ENCODE results near the gene AIP.
A peak's percentile ranks its signal among the peaks of the same experiment; 100 is the strongest.

The AIP gene

DNA sequence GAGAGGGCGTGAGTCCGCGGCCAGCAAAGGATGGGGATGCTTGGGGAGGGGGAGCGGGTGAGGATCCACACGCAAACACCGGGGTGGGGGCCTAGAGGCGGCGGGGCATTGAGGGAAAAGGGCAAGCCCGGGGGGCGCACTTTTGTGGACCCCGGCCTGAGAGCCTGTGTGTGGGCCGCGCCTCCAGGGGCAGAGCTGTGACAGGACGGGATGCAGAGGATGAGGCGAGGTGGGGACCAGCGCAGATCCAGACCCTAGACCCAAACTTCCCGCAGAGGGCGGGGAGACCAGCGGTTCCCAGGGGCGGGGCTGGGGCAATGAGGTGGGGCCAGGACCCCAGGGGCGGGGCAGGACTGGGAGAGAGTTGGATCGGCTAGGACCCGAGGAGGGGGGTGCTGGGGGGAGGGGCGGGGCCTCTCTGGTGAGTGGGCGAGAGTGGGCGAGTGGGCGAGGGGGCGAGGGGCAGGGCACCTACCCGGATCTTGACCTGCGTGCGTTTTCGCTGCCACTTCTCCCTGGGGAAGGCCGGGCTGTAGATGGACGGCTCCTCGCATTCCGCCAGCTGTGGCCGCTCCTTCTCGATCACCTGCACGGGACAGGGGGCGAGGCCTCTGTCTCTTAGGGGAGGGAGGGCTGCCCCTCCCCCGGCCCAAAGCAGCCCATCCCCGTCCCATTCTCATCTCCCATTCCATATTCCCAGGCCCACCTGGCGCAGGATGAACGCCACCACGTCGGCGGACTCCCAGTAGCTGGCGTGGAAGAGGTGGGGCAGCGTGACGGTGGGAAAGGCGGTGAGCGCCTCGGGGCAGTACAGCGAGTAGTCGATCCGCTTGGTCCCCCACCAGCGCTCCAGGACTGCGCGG, 11.8 kb downstream of the AIP start:
- no peak for DNase-seq

DNA sequence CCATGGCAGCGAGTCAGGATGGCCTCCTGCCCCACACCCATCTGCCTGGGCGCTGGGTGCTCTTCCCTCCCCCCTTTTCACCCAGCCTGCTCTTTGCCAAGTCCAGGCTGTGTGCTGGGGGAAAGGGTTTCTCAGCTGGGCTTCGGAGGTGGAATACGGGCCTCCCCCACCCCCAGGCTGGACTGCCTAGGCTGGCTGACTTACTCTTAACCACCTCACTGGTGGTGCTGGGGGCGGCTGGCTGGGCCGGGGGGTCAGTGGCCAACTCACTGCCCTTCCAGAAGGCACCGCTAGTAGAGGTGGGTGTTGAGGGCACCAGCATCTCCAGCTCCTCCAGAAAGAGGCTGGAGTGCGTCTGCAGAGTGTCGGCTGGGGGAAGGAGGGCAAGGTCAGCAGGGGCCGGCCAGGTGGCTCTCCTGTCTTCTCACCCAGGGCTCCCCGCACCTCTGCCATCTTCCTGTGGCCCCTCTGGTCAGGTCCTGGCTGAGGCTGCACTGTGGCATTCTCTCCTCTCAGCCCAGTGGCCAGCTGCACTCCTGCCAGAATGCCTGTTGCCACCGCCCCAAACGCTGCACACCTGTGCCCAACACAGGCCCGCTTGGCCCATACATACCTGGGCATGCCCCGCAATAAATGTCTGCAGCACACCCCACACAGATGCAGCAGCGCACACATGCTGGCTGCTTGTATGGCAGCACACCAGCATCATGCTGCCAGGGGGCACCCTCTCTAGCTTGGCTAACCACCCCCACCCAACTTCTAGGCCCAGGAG, 12.6 kb downstream of the AIP start:
- no peak for DNase-seq

DNA sequence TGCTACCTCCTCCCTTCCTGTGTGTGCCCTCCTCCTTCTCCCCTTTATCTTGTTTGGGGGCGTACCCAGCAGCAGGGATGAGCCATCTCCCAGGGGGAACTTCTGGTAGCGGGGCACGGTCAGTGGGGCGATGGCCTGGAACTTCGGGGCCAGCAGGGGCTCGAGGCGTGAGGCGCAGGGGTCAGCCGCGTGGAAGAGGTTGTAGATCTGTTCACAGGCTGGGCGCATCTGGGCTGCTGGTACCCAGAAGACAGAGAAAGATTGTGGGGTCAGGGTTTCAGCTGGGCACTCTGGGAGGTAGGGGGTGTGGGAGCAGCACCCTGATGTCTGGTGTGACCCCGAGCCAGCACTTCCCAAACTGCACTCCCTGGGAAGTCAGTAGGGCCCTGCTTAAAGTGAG, 13.3 kb downstream of the AIP start:
- DNase-seq = no peak

DNA sequence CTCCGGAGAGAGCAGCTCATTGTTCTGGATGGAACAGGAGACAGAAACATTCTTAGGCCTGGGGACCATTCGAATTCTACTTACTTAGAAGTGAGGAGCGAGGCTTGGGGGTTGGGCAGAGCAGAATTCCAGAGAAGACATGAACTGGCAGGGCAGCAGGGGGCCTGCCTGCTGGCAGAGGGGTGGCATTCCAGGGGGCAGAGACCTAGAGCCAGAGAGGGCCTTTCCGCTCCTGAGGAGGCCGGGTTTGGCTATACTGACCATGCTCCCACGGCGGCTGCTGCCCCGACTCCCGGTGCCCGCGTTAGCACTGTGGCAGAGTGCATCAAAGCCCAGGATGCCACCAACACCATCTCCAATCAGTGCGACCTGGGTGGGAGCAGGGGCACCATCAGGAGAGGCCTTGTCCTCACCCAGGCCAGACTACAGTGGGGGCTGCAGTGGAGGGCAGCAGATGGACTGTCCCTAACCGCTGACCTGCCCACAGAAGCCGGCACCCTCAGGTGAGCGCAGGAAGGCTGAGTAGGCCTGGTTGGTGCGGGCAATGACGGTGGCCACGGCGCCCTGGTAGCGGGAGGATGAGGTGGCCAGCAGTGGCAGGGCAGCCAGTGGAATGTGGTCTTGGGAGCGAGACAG, 14.9 kb downstream of the AIP start:
- no peak for DNase-seq

DNA sequence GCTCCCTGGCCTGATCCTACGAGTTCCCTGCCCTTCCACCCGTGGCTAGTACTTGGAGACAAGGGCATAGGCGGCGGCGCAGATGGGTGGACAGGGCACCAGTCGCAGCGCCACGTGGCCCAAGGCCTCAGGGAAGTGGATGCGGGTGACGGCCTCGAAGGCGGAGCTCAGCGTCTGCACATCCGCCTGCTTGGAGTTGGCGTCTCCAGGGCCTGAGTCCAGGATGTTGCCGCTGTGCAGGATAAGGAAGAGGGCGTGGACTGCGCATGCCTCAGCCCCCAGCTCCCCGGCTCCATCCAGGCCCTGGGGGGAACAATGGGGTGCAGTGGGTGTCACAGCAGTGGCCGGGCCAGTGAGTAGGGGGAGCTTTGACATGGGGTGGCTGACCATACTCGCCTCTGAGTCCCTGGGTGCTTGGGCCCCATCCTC, 15.7 kb downstream of the AIP start:
- DNase-seq = no peak

GRCh38 chr11:67499808-67500483, 17.1 kb downstream of the AIP start:
- no peak for DNase-seq

DNA sequence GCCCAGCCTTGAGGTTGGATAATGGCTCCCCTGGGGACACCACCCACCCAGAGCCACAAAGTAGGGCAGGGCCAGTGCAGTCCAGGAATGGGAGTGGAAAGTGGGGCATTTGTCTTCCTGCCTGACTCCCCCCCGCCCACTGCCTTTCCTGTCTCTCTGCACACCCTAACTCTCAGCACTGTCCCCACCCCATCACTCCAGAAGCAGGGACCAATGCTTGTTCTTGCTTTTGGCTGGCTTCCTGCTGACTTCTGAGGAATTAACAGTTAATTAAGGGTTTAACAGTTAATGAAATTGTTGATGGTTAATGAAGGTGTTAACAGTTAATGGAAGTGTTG, 17.6 kb downstream of the AIP start:
- no peak for DNase-seq

DNA sequence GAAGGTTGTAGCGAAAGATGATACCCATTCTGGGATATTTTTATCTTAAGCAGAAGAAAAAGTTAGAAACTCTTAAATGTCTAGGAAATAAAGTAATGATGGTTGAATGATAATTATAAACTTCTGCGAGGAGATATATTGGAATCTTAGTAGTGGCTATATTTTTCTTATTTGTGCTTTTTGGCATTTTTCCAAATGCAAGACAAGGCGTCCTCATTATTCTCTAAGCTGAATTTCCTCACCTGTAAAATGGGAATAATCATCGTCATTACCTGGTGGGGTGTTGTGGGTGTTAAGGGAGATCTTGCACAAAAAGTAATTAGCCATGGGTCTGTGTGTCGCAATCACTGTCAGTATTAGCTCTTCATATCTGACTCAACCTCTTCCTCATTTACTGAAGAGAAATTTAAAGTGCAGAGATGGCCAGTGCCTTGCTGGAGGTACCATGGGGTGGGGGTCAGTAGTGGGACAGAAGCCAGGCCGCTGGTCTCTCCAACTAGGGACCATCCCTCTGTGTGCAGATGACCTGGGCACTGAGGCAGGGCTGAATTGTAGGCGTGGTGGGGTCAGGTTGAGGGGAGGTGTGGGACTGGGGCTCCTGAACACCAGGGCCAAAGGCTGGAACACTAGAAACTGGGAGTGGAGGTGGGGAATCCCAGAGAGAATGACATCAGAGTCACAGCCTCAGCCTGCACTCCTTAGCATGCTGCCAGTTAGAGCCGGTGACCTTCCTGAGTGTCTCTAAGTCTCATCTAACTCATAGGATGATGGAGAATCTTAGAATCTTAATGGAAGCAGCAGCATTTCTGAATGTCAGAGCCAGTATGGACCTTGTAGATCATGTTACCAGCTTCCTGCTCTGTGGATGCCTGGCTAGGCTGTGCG, 18.2 kb downstream of the AIP start:
- peak; percentile 76 for DNase-seq

- no peak for DNase-seq
These were observed 19.0 kb downstream of the AIP start for GRCh38 chr11:67501854-67502253.

GRCh38 chr11:67502328-67502979, 19.6 kb downstream of the AIP start:
- DNase-seq = no peak

GRCh38 chr11:67503119-67504004, 20.5 kb downstream of the AIP start:
- no peak for DNase-seq

DNA sequence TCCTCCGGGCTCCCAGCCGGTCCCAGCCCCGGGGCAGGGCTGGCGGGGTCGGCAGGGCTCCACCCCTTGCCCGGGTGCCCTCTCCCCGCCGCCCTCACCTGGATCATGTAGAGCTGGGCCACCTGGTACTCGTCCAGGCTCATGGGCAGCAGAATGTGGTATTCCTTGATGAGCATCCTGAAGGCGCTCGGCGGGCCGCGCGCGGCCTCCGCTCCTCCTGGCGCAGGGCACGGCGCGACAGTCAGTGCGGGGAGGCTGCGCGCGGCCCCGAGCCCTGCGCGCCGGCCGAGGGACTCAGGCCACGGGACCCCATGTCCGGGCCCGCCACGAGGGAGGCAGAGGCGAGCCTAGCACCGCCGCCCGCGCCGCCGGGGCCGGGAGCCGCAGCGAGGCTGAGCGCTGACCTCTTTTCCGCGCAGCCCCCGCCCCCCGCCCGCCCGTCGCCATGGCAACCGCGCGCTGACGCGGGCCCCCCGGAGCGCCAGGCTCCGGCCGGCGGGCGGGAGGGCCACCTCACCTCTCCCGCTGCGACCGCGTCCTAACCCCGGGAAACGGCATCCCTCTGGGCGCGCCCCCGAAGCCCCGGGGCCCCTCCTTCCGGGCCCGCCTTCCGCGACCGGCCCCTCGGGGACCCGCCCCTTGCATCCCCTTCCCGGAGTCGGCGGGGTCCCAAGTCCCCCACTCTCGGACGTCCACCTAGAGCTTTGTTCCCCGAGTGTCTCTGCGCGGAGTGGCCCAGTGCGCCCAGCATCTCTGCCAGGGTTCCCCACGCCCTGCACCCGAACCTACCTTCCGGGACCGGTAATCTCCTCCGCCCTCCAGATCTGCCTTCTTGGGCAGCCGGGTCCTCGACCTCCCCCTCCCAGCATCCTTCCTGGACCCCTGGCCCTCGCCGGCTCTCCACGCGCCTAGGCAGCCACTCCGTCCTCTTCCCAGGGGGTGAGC, 21.5 kb downstream of the AIP start:
- DNase-seq = peak; percentile 39

GRCh38 chr11:67504950-67505581, 22.2 kb downstream of the AIP start, which contains the start of gene PITPNM1:
PITPNM1 (minus strand) TSS chr11:67505363; CDS start chr11:67504180, 1,183 bp downstream.
- peak; percentile 79 for DNase-seq

DNA sequence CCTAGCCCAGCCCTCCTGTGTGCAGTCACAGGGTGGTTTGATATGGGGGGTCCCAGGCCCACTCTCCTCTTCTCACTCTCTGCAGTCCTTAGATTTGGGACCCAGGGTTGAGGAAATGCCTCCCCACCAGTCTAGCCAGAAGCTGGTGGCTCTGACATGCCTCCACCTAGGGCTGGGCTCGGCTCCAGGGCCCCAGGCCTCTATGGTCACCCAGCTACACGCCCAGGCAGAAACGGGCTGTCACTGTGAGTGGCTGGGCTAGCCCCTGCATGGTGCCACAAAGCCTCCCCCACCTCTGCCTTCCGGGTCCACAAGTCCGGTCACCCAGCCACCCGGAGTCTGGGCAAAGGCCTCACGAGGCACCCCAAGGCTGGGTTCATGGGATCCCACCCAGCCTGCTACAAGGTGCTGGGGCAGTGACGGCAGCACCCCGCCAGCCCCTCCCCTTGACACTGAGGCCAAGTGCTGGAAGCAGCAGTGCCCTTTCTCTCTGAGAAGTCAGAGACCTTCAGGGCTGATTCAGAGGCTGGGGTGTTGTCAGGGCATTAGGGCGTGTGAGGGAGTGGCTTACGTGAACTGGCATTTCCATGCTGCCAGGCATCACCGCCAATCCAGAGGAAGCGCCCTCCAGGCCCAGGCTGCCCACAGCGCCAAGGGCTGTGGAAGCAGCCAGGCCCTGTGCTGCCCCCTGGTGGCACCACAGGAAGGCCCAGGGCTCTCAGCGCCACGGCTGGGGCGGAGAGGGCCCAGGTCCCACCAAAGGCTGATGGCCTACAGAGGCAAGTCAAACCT, 23.0 kb downstream of the AIP start:
- peak; percentile 99 for DNase-seq

GRCh38 chr11:67506426-67507051, 23.7 kb downstream of the AIP start:
- no peak for DNase-seq

GRCh38 chr11:67507242-67507863, 24.5 kb downstream of the AIP start:
- DNase-seq = no peak
